DND-41 (cell line): ENCODE data around the gene CLASP1.

Experiments
- EZH2 ChIP-seq: IDR thresholded peaks from 3 replicates; pipeline ENCODE4 v1.6.1; 2012; ENCODE audit warnings: borderline replicate concordance, low read depth, mild to moderate bottlenecking, moderate library complexity, low read length, inconsistent platforms; ENCODE audit not compliant: severe bottlenecking
- TF ChIP-seq, protein P1 (sequence below): IDR thresholded peaks from 2 replicates; pipeline ENCODE4 v1.5.1; 2012; ENCODE audit warnings: borderline replicate concordance, low read length, moderate library complexity, mild to moderate bottlenecking; ENCODE audit not compliant: poor library complexity, severe bottlenecking; ENCODE audit errors: extremely low read depth

DNA sequence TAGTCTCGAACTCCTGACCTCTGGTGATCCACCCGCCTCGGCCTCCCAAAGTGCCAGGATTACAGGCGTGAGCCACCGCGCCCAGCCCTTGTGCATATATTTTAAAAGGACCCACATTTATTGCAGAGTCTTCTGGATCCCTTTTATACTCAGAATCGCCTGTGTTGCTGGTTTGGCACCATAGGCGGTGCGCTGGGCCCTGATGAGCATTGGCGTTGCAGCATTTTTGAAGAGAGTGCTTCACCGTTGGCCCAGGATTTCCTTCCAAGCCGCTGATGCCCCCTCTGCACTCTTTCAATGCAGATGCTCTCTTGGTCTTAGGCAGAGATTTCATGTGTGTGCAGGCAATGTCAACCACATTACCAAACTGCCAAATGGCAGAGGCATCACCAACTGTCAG, 350.8 kb downstream of the CLASP1 start:
- TF ChIP-seq, protein P1, sequence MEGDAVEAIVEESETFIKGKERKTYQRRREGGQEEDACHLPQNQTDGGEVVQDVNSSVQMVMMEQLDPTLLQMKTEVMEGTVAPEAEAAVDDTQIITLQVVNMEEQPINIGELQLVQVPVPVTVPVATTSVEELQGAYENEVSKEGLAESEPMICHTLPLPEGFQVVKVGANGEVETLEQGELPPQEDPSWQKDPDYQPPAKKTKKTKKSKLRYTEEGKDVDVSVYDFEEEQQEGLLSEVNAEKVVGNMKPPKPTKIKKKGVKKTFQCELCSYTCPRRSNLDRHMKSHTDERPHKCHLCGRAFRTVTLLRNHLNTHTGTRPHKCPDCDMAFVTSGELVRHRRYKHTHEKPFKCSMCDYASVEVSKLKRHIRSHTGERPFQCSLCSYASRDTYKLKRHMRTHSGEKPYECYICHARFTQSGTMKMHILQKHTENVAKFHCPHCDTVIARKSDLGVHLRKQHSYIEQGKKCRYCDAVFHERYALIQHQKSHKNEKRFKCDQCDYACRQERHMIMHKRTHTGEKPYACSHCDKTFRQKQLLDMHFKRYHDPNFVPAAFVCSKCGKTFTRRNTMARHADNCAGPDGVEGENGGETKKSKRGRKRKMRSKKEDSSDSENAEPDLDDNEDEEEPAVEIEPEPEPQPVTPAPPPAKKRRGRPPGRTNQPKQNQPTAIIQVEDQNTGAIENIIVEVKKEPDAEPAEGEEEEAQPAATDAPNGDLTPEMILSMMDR = no peak
- TF ChIP-seq EZH2 = no peak
